ENCODE results near the gene FASTKD3.

Gene FASTKD3

DNA sequence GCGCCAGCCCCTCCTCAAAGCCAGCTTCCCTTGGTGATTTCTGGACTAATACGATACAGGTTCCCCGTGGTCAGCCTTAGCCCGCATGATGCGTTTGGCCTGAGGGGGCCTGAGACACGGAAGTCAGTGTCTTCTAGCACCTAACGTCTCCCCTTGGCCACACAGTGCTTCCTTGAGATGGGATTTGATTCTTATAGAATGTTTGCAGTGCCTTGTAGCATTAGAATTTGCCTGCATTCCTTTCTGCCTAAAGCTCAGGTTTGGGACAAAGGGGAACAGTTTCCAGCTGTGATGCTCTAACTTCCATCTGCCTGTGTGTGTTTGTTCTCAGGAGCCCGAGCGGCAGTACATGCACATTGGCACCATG, 52.3 kb downstream of the FASTKD3 start:
- no peak overlapping the region for H3K4me3 ChIP-seq (ENCODE audit: low read depth, low read length)

DNA sequence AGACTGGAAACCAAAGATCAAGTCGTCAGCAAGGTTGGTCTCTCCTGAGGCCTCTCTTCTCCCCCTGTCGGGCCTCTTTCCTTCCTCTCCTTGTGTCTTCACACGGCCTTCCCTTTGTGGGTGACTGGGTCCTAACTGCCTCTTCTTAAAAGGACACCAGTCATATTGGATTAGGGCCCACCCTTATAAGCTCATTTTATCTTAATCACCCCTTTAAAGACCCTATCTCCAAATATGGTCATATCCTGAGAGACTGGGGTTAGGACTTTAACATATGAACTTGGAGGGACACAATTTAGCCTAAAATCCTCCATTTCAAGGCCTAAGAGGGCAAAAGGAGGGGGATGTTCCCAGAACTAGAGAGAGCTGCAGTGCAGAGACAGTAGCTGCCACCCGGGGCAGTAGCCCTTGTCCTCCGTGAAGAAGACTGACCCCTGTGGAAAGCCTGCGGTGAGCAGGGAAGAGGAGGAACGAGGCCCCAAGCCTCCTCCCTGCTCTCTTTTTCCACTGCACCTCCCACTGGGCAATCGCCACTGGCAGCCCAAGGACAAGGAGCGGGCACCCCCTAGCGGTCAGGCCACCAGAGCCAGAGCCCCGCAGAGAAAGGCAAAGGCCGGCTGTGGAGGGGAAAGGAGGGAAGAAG, 52.8 kb downstream of the FASTKD3 start:
- Histone ChIP-seq H3K4me3 (ENCODE audit: low read depth, low read length) (no peak overlapping the region; the same call in 1 of the 2 replicates), H3K27me3 (ENCODE audit: insufficient read depth, low read depth, severe bottlenecking) (no peaks in the 10 kb centered on the region)

More for the DNA sequence above, 52.3 kb downstream of the FASTKD3 start:
- DNase-seq: no peak
- H3K9me3 ChIP-seq (ENCODE audit: severe bottlenecking): no peaks in the 10 kb centered on the region
- H3K36me3 ChIP-seq: peaks cover 25% of the 10 kb centered on the region
- TF ChIP-seq, protein P1, sequence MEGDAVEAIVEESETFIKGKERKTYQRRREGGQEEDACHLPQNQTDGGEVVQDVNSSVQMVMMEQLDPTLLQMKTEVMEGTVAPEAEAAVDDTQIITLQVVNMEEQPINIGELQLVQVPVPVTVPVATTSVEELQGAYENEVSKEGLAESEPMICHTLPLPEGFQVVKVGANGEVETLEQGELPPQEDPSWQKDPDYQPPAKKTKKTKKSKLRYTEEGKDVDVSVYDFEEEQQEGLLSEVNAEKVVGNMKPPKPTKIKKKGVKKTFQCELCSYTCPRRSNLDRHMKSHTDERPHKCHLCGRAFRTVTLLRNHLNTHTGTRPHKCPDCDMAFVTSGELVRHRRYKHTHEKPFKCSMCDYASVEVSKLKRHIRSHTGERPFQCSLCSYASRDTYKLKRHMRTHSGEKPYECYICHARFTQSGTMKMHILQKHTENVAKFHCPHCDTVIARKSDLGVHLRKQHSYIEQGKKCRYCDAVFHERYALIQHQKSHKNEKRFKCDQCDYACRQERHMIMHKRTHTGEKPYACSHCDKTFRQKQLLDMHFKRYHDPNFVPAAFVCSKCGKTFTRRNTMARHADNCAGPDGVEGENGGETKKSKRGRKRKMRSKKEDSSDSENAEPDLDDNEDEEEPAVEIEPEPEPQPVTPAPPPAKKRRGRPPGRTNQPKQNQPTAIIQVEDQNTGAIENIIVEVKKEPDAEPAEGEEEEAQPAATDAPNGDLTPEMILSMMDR (IDR thresholded peaks at IDR 0.05; ENCODE audit: low read depth, low read length): no peak
- no peaks in the 10 kb centered on the region for H3K27me3 ChIP-seq (ENCODE audit: insufficient read depth, low read depth, severe bottlenecking)
- H3K27ac ChIP-seq: peak overlapping the region; percentile 14; the same call in 1 of the 2 replicates

DNA sequence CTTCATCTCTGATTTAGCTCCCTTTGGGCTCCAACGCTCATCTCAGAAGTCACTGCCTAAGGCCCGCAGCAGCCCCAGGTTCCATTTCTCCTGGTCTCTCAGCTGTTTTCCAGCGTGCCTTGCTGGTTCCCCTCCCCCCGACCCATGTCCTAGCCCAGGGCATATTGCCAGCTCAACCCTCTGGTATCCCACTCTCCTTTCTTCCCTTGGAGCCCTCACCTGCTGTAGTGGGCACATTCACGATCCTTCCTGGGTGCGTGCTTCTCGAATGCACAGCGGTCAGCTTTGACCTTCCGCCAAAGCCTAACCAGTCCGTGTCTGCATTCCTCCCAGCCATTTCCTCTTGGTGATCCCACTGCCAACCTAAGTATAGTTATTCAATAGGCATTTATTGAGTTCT, 54.0 kb downstream of the FASTKD3 start:
- H3K27me3 ChIP-seq (ENCODE audit: insufficient read depth, low read depth, severe bottlenecking): no peaks in the 10 kb centered on the region
- TF ChIP-seq, protein P1 (IDR thresholded peaks at IDR 0.05; ENCODE audit: low read depth, low read length): no peak
- no peaks in the 10 kb centered on the region for H3K9me3 ChIP-seq (ENCODE audit: severe bottlenecking)
- H3K4me3 ChIP-seq (ENCODE audit: low read depth, low read length): no peak overlapping the region
- H3K27ac ChIP-seq: no peak overlapping the region; the same call in 1 of the 2 replicates
- no peak for DNase-seq
- peaks cover 22% of the 10 kb centered on the region for H3K36me3 ChIP-seq

More for the DNA sequence above, 52.8 kb downstream of the FASTKD3 start:
- peak; percentile 96 for DNase-seq
- peak overlapping the region; percentile 45 for H3K27ac ChIP-seq
- peaks cover 22% of the 10 kb centered on the region for H3K36me3 ChIP-seq
- no peaks in the 10 kb centered on the region for H3K9me3 ChIP-seq (ENCODE audit: severe bottlenecking)
- TF ChIP-seq, protein P1 (IDR thresholded peaks at IDR 0.05; ENCODE audit: low read depth, low read length): peak; percentile 96

DNA sequence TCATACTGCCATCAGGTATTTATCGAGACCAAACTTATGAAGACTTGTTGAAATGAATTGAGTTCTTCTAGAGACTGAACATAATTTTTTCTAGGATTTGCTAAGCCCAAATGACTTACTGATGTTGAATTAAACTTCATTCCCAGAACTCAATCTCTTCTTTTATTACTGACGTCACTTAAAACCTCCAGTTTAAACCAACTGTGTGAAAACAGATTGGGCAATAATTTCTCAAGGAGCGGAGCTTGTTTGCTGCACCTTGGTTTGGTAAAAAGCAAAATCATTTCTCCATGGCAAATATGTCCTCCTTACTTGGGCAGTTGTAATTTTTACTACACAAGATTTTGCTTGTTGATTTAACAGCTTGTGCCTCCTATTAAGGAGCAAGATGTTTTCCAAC, 55.3 kb downstream of the FASTKD3 start:
- Histone ChIP-seq H3K4me3 (ENCODE audit: low read depth, low read length) (no peak overlapping the region), H3K27ac (no peak overlapping the region), H3K9me3 (ENCODE audit: severe bottlenecking) (no peaks in the 10 kb centered on the region), H3K27me3 (ENCODE audit: insufficient read depth, low read depth, severe bottlenecking) (no peaks in the 10 kb centered on the region), H3K36me3 (peaks cover 17% of the 10 kb centered on the region)
- TF ChIP-seq, protein P1 (IDR thresholded peaks at IDR 0.05; ENCODE audit: low read depth, low read length): no peak
- no peak for DNase-seq

DNA sequence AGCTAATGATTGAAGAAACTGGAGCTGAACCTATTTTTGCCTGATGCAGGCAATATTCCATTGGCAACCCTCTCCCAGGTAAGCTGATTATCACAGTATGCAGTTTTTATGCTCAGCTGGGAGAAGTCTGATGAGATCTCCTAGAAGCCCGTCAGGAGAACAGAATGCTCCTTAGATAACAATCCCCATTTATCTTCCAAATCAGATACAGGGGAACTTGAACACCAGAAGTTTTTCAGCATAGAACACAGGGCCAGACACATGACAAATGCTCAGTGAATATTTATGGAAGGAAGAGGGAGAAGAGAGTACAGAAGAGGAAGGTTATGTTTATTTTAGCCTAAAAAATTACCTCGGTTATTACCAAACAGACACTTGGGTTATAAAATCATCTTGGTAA, 55.8 kb downstream of the FASTKD3 start:
- Histone ChIP-seq H3K4me3 (ENCODE audit: low read depth, low read length) (no peak overlapping the region), H3K27me3 (ENCODE audit: insufficient read depth, low read depth, severe bottlenecking) (no peaks in the 10 kb centered on the region), H3K9me3 (ENCODE audit: severe bottlenecking) (no peaks in the 10 kb centered on the region), H3K36me3 (peaks cover 20% of the 10 kb centered on the region), H3K27ac (no peak overlapping the region)
- DNase-seq: no peak
- TF ChIP-seq, protein P1 (IDR thresholded peaks at IDR 0.05; ENCODE audit: low read depth, low read length): no peak

DNA sequence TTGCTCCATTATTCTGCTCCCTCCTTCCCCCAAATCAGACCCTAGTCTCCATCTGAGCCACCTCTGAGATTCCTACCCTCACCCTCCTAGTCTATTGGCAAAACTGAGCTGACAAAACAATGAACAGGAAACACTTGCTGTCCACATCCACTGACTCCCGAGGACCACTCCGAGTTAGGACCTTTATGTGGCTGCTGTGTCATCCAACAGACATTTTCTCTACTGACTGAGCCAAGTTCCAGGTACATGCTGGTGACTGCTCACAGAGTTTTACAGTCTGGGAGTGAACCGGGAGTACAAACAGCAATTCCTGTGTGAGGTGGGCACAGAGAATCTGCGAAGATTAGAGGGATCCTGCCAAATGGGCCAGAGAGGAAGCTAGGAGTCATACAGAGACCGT, 57.1 kb downstream of the FASTKD3 start:
- H3K4me3 ChIP-seq (ENCODE audit: low read depth, low read length): no peak overlapping the region
- DNase-seq: no peak
- no peaks in the 10 kb centered on the region for H3K27me3 ChIP-seq (ENCODE audit: insufficient read depth, low read depth, severe bottlenecking)
- H3K36me3 ChIP-seq: peaks cover 26% of the 10 kb centered on the region
- no peaks in the 10 kb centered on the region for H3K9me3 ChIP-seq (ENCODE audit: severe bottlenecking)
- TF ChIP-seq, protein P1 (IDR thresholded peaks at IDR 0.05; ENCODE audit: low read depth, low read length): no peak
- no peak overlapping the region for H3K27ac ChIP-seq
